Loucy (cell line): ENCODE results near the gene WHRN.

ENCODE experiments used
- CTCF ChIP-seq: fragments of 200-600 bp; sonication (generic); conservative IDR thresholded peaks from 2 replicates; pipeline ENCODE4 v1.5.1; 2014; ENCODE audit warnings: mild to moderate bottlenecking, antibody characterized with exemption, low read length
- EZH2phosphoT487 ChIP-seq: fragments of 200-600 bp; IDR thresholded peaks from 2 replicates; pipeline ENCODE4 v1.6.1; 2018; ENCODE audit warnings: antibody characterized with exemption, mild to moderate bottlenecking, moderate library complexity, borderline replicate concordance

GRCh38 chr9:114431003-114431402, 74.3 kb downstream of the WHRN start:
- TF ChIP-seq CTCF (no peak), EZH2phosphoT487 (no peak)
